Keratinocyte (primary cell): Measurements from ENCODE around the gene DVL2. TPM values are rescaled to one million over a fixed set of nuclear protein-coding genes. Genes with fewer than 3 reads are reported as not detected.
"Not testable (repeated sequence)": the region's sequence is repeated elsewhere in the genome, so short reads cannot be mapped to it uniquely, and the experiment has no call there.

Experiments used
- DNase-seq: peaks from one replicate; pipeline ENCODE4 v3.0.0-alpha.2; 2011; ENCODE audit warnings: low read depth, missing footprints, low spot score
- FAIRE-seq: peaks from 2 replicates; lab custom pipeline; 2011; peaks lifted over from hg19 to GRCh38; lab: Jason Lieb, UNC
- H2AFZ ChIP-seq: 2 replicates; pipeline ENCODE4 v1.6.0; 2012; ENCODE audit warnings: low read length, control low read depth, inconsistent platforms; ENCODE audit not compliant: control insufficient read depth
- H3K27ac ChIP-seq: 2 replicates; pipeline ENCODE4 v1.5.1; 2011; ENCODE audit warnings: low read length; ENCODE audit not compliant: control insufficient read depth, insufficient read depth
- H3K27me3 ChIP-seq: 3 replicates; pipeline ENCODE4 v1.6.0; 2011; ENCODE audit warnings: low read length; ENCODE audit not compliant: control insufficient read depth, insufficient read depth; ENCODE audit errors: extremely low read depth
- H3K36me3 ChIP-seq, 2 experiments: 2 replicates in 1 of 2; 3 replicates in 1 of 2; pipeline ENCODE4 v1.5.1; 2011; ENCODE audit warnings: low read length in 2 of 2, mild to moderate bottlenecking in 1 of 2; ENCODE audit not compliant: control insufficient read depth in 2 of 2, insufficient read depth in 2 of 2; ENCODE audit errors: extremely low read depth in 1 of 2
- H3K4me1 ChIP-seq: 3 replicates; pipeline ENCODE4 v1.5.1; 2011; ENCODE audit warnings: low read length; ENCODE audit not compliant: control insufficient read depth, insufficient read depth; ENCODE audit errors: extremely low read depth
- H3K4me2 ChIP-seq: 3 replicates; pipeline ENCODE4 v1.6.0; 2011; ENCODE audit warnings: low read depth, low read length; ENCODE audit not compliant: control insufficient read depth, insufficient read depth; ENCODE audit errors: extremely low read depth
- H3K4me3 ChIP-seq, 3 experiments: fragments of 200-600 bp in 1 of 3; sonication (generic) in 1 of 3; 2 replicates in 2 of 3; 3 replicates in 1 of 3; pipeline ENCODE4 v1.5.1; 2011 to 2016; ENCODE audit warnings: low read length in 3 of 3, mild to moderate bottlenecking in 3 of 3, control low read depth in 2 of 3, inconsistent platforms in 1 of 3, low read depth in 1 of 3, mixed read lengths in 1 of 3, mixed run types in 1 of 3, moderate library complexity in 1 of 3; ENCODE audit not compliant: control insufficient read depth in 2 of 3, insufficient read depth in 2 of 3; ENCODE audit errors: extremely low read depth in 1 of 3
- H3K79me2 ChIP-seq: 2 replicates; pipeline ENCODE4 v1.6.0; 2012; ENCODE audit warnings: low read length; ENCODE audit not compliant: control insufficient read depth, insufficient read depth
- H3K9ac ChIP-seq: 3 replicates; pipeline ENCODE4 v1.6.0; 2011; ENCODE audit warnings: low read length; ENCODE audit not compliant: control insufficient read depth, insufficient read depth; ENCODE audit errors: extremely low read depth
- H3K9me1 ChIP-seq: 3 replicates; pipeline ENCODE4 v1.6.0; 2011; ENCODE audit warnings: low read length; ENCODE audit not compliant: control insufficient read depth, insufficient read depth; ENCODE audit errors: extremely low read depth
- H3K9me3 ChIP-seq: 2 replicates; pipeline ENCODE4 v1.5.1; 2012; ENCODE audit warnings: low read depth, low read length; ENCODE audit not compliant: control insufficient read depth
- H4K20me1 ChIP-seq: 3 replicates; pipeline ENCODE4 v1.6.0; 2011; ENCODE audit warnings: low read length; ENCODE audit not compliant: control insufficient read depth, insufficient read depth; ENCODE audit errors: extremely low read depth
- CTCF ChIP-seq, 3 experiments: IDR thresholded peaks in 1 of 3; conservative IDR thresholded peaks in 1 of 3; optimal IDR thresholded peaks in 1 of 3; 2 replicates in 2 of 3; 3 replicates in 1 of 3; pipeline versions ENCODE3 to v1.5.1; 2011; ENCODE audit warnings: low read length in 3 of 3, mild to moderate bottlenecking in 3 of 3, moderate library complexity in 2 of 3, control low read depth in 1 of 3, inconsistent platforms in 1 of 3; ENCODE audit not compliant: insufficient read depth in 2 of 3; ENCODE audit errors: extremely low read depth in 1 of 3
- EZH2 ChIP-seq: IDR thresholded peaks from one replicate; pipeline ENCODE4 v1.6.1; 2012; ENCODE audit warnings: inconsistent platforms, mild to moderate bottlenecking, low read length, moderate library complexity
- dilution Hi-C: fragments of 300-500 bp; cut with MboI; formaldehyde crosslinking; loops from one replicate; pipeline ENCODE4 v1.7.0; 2020; ENCODE audit warnings: low sequenced_read_pairs; ENCODE audit not compliant: extremely low pct_ligation_motif_present
- polyA plus RNA-seq, 5 experiments: library from polyadenylated mRNA; depleted of rRNA in 3 of 5; stranded (reverse) in 3 of 5; stranded (forward) in 1 of 5; unstranded in 1 of 5; fragments of >200 nt; gene quantifications; 1 replicate in 1 of 5; 2 replicates in 3 of 5; 3 replicates in 1 of 5; pipeline versions ENCODE4 v1.2.1 to v1.2.3, GENCODE V29; 2011 to 2012; ENCODE audit warnings: missing spikeins in 2 of 5, low read depth in 1 of 5, low replicate concordance in 1 of 5

The DVL2 gene
- polyA plus RNA-seq, 1 donor (not counting 4 experiments of a cell fraction or from before 2014, with no cell fraction given): 3.7 TPM

GRCh38 chr17:7248796-7249195, 14.5 kb upstream of the DVL2 start:
- no peak overlapping the region for H3K27ac ChIP-seq
- dilution Hi-C loops: no loop called here

GRCh38 chr17:7246779-7247178, 12.5 kb upstream of the DVL2 start:
- Histone ChIP-seq H4K20me1 (no peaks in the 10 kb centered on the region), H3K4me3 (no peak overlapping the region), H3K27me3 (no peaks in the 10 kb centered on the region), H3K79me2 (peaks cover 49% of the 10 kb centered on the region), H2AFZ (no peak overlapping the region), H3K4me2 (no peak overlapping the region), H3K27ac (no peak overlapping the region), H3K4me1 (peaks cover 15% of the 10 kb centered on the region), H3K36me3 (peaks cover 19 to 21% of the 10 kb centered on the region in 2 experiments), H3K9me1 (no peaks in the 10 kb centered on the region), H3K9me3 (no peaks in the 10 kb centered on the region), H3K9ac (no peak overlapping the region)
- TF ChIP-seq CTCF (optimal IDR thresholded peaks at IDR 0.05 in 1 of 3, IDR thresholded peaks at IDR 0.05 in 1 of 3, conservative IDR thresholded peaks at IDR 0.05 in 1 of 3; ENCODE audit: extremely low read depth in 1 of 3, insufficient read depth in 2 of 3, low read length in 3 of 3): no peak
- no peak for TF ChIP-seq EZH2
- dilution Hi-C loops: no loop called here
- no peak for DNase-seq
- no peak for FAIRE-seq

More at GRCh38 chr17:7248796-7249195, 14.5 kb upstream of the DVL2 start:
- no peaks in the 10 kb centered on the region for H3K27me3 ChIP-seq
- H3K4me2 ChIP-seq: peak overlapping the region; percentile 31
- H3K79me2 ChIP-seq: peaks cover 58% of the 10 kb centered on the region
- no peak for FAIRE-seq
- no peaks in the 10 kb centered on the region for H4K20me1 ChIP-seq
- no peak overlapping the region for H2AFZ ChIP-seq
- H3K9me1 ChIP-seq: no peaks in the 10 kb centered on the region
- peaks cover 17 to 21% of the 10 kb centered on the region in 2 experiments for H3K36me3 ChIP-seq
- H3K9ac ChIP-seq: no peak overlapping the region
- H3K4me3 ChIP-seq: peak overlapping the region in 1 of 3 experiments; percentile 17
- peaks cover 18% of the 10 kb centered on the region for H3K4me1 ChIP-seq
- no peak for DNase-seq
- no peaks in the 10 kb centered on the region for H3K9me3 ChIP-seq
- no peak for TF ChIP-seq EZH2
- no peak for TF ChIP-seq CTCF (optimal IDR thresholded peaks at IDR 0.05 in 1 of 3, IDR thresholded peaks at IDR 0.05 in 1 of 3, conservative IDR thresholded peaks at IDR 0.05 in 1 of 3; ENCODE audit: extremely low read depth in 1 of 3, insufficient read depth in 2 of 3, low read length in 3 of 3)

- not testable (repeated sequence) for H3K4me3 ChIP-seq
Measured at GRCh38 chr17:7243838-7244237, 9.5 kb upstream of the DVL2 start.

More at GRCh38 chr17:7243838-7244237, 9.5 kb upstream of the DVL2 start:
- H4K20me1 ChIP-seq, H3K4me2 ChIP-seq, H3K9ac ChIP-seq, DNase-seq, H3K9me1 ChIP-seq, dilution Hi-C loops, H3K9me3 ChIP-seq, H2AFZ ChIP-seq, H3K27me3 ChIP-seq, FAIRE-seq, H3K27ac ChIP-seq: not testable (repeated sequence)
- Histone ChIP-seq H3K4me1 (peaks cover 20% of the 10 kb centered on the region), H3K79me2 (peaks cover 39% of the 10 kb centered on the region), H3K36me3 (peaks cover 20 to 25% of the 10 kb centered on the region in 2 experiments)
